CD4-positive, alpha-beta memory T cell (primary cell): ENCODE measurements around the gene BICRA. TPM values are rescaled to one million over a fixed set of nuclear protein-coding genes. Genes with fewer than 3 reads are reported as not detected.

Experiments used
- CTCF ChIA-PET: fragments of 350-600 bp; sonication (Branson Sonifier 250); formaldehyde crosslinking; loops from one replicate; lab custom pipeline; 2021; ENCODE audit warnings: inconsistent platforms; ENCODE audit not compliant: partially characterized antibody; lab: Charles Lee
- POLR2A ChIA-PET: fragments of 350-600 bp; sonication (Branson Sonifier 250); formaldehyde crosslinking; loops from one replicate; lab custom pipeline; 2021; ENCODE audit not compliant: partially characterized antibody; lab: Charles Lee
- DNase-seq, 5 donors: peaks; one replicate each; pipeline versions ENCODE4 v3.0.0 to v3.0.0-alpha.2; 2020 to 2022; ENCODE audit warnings: mixed read lengths in 1 of 5
- H3K27ac ChIP-seq: one replicate; pipeline ENCODE4 v1.7.0; 2013; ENCODE audit warnings: low read depth, low read length
- H3K27me3 ChIP-seq: 2 replicates; pipeline ENCODE4 v1.7.0; 2013; ENCODE audit warnings: mild to moderate bottlenecking, low read length, moderate library complexity; ENCODE audit not compliant: insufficient read depth
- H3K36me3 ChIP-seq: 2 replicates; pipeline ENCODE4 v1.7.0; 2013; ENCODE audit warnings: mild to moderate bottlenecking, low read length, moderate library complexity; ENCODE audit not compliant: insufficient read depth
- H3K4me1 ChIP-seq: 2 replicates; pipeline ENCODE4 v1.7.0; 2013; ENCODE audit warnings: mild to moderate bottlenecking, low read length, moderate library complexity; ENCODE audit not compliant: insufficient read depth
- H3K4me3 ChIP-seq, 2 donors: one replicate each; pipeline ENCODE4 v1.7.0; 2013; ENCODE audit warnings: low read length in 2 of 2, mild to moderate bottlenecking in 1 of 2
- H3K9me3 ChIP-seq, 2 donors: one replicate each; pipeline ENCODE4 v1.7.0; 2013; ENCODE audit warnings: low read length in 2 of 2, control low read depth in 1 of 2; ENCODE audit not compliant: control insufficient read depth in 1 of 2
- H3K27ac Mint-ChIP-seq, 7 donors: one replicate each; pipeline ENCODE4 v1.8.0; 2020 to 2021; ENCODE audit warnings: mixed read lengths in 7 of 7, mild to moderate bottlenecking in 6 of 7, inconsistent platforms in 3 of 7, moderate library complexity in 3 of 7
- H3K27me3 Mint-ChIP-seq, 2 donors: one replicate each; pipeline ENCODE4 v1.8.0; 2020 to 2021; ENCODE audit warnings: mixed read lengths in 2 of 2
- H3K36me3 Mint-ChIP-seq, 2 donors: one replicate each; pipeline ENCODE4 v1.8.0; 2020 to 2021; ENCODE audit warnings: mixed read lengths in 2 of 2, inconsistent platforms in 1 of 2, mild to moderate bottlenecking in 1 of 2
- H3K4me1 Mint-ChIP-seq, 4 donors: one replicate each; pipeline ENCODE4 v1.8.0; 2020 to 2021; ENCODE audit warnings: mixed read lengths in 4 of 4, mild to moderate bottlenecking in 1 of 4
- H3K4me3 Mint-ChIP-seq, 8 donors: one replicate each; pipeline ENCODE4 v1.8.0; 2020 to 2021; ENCODE audit warnings: mixed read lengths in 8 of 8, mild to moderate bottlenecking in 7 of 8, moderate library complexity in 6 of 8, inconsistent platforms in 3 of 8
- H3K9me3 Mint-ChIP-seq, 8 donors: one replicate each; pipeline ENCODE4 v1.8.0; 2020 to 2021; ENCODE audit warnings: mixed read lengths in 8 of 8, mild to moderate bottlenecking in 5 of 8, inconsistent platforms in 3 of 8, moderate library complexity in 1 of 8
- intact Hi-C: fragments of 100-400 bp; cut with micrococcal nuclease; formaldehyde crosslinking; loops from one replicate; pipeline ENCODE4 v1.15.1; 2023
- polyA plus RNA-seq, 2 donors: library from polyadenylated mRNA; unstranded; fragments of 300-500 nt; fragmentation: Illumina TruSeq; gene quantifications; one replicate each; pipeline ENCODE4 v1.2.3, GENCODE V29; 2021
- total RNA-seq, 2 experiments: library from RNA; stranded (reverse); gene quantifications; one replicate each; pipeline ENCODE4 v1.2.3, GENCODE V29; 2021

The BICRA gene
- total and polyA plus RNA-seq, 4 experiments from 2014 or later, result 2.3 to 32.9 (median 31.7) TPM; not detected in 1

GRCh38 chr19:47651691-47652090, 42.8 kb downstream of the BICRA start:
- Mint-ChIP-seq H3K27ac (peak overlapping the region in 1 of 7 donors; percentile 31), H3K4me1 (peaks cover 17 to 47% (median 31%) of the 10 kb centered on the region in 4 donors), H3K36me3 (peaks cover 34 to 44% of the 10 kb centered on the region in 2 donors), H3K9me3 (peaks cover 0 to 3% (median 0%) of the 10 kb centered on the region in 8 donors), H3K27me3 (no peaks in the 10 kb centered on the region), H3K4me3 (no peak overlapping the region)
- ChIA-PET POLR2A (no interaction called here), CTCF (no interaction called here)
- H3K27me3 ChIP-seq, result no peaks in the 10 kb centered on the region
- no peak for DNase-seq
- H3K4me1 ChIP-seq, result no peaks in the 10 kb centered on the region
- H3K4me3 ChIP-seq, result no peak overlapping the region
- H3K36me3 ChIP-seq, result peaks cover 7% of the 10 kb centered on the region
- intact Hi-C loops, result no loop called here
- no peaks in the 10 kb centered on the region for H3K9me3 ChIP-seq
- H3K27ac ChIP-seq, result no peak overlapping the region

GRCh38 chr19:47652285-47652684, 43.4 kb downstream of the BICRA start:
- DNase-seq, result no peak
- CTCF ChIA-PET, result no interaction called here

GRCh38 chr19:47653856-47654255, 44.9 kb downstream of the BICRA start:
- Mint-ChIP-seq H3K9me3 (peaks cover 0 to 3% (median 0%) of the 10 kb centered on the region in 8 donors), H3K4me1 (peaks cover 17 to 41% (median 20%) of the 10 kb centered on the region in 4 donors)
- CTCF ChIA-PET, result interaction anchor here (0.6 kb wide), 1 partner anchor 950 kb away, joined by 3 read pairs; no protein-coding TSS in a partner anchor

More at GRCh38 chr19:47652285-47652684, 43.4 kb downstream of the BICRA start:
- Mint-ChIP-seq H3K36me3 (peaks cover 28 to 38% of the 10 kb centered on the region in 2 donors), H3K4me1 (peaks cover 17 to 41% (median 27%) of the 10 kb centered on the region in 4 donors), H3K27me3 (no peaks in the 10 kb centered on the region), H3K9me3 (peaks cover 0 to 3% (median 0%) of the 10 kb centered on the region in 8 donors), H3K4me3 (no peak overlapping the region), H3K27ac (no peak overlapping the region)
- POLR2A ChIA-PET, result no interaction called here
- Histone ChIP-seq H3K9me3 (no peaks in the 10 kb centered on the region), H3K4me3 (no peak overlapping the region), H3K36me3 (peaks cover 7% of the 10 kb centered on the region), H3K27ac (no peak overlapping the region), H3K4me1 (no peaks in the 10 kb centered on the region), H3K27me3 (no peaks in the 10 kb centered on the region)
- intact Hi-C loops, result no loop called here

GRCh38 chr19:47657719-47658118, 48.8 kb downstream of the BICRA start:
- no peak for DNase-seq
- H3K27ac Mint-ChIP-seq, result no peak overlapping the region
- POLR2A ChIA-PET, result no interaction called here
- Histone ChIP-seq H3K4me1 (no peaks in the 10 kb centered on the region), H3K27me3 (no peaks in the 10 kb centered on the region), H3K36me3 (no peaks in the 10 kb centered on the region), H3K4me3 (no peak overlapping the region), H3K27ac (no peak overlapping the region), H3K9me3 (no peaks in the 10 kb centered on the region)
- intact Hi-C loops, result no loop called here
- peaks cover 15 to 42% (median 18%) of the 10 kb centered on the region in 4 donors for H3K4me1 Mint-ChIP-seq
- H3K9me3 Mint-ChIP-seq, result no peaks in the 10 kb centered on the region
- peaks cover 22 to 32% of the 10 kb centered on the region in 2 donors for H3K36me3 Mint-ChIP-seq
- CTCF ChIA-PET, result no interaction called here
- no peaks in the 10 kb centered on the region for H3K27me3 Mint-ChIP-seq
- no peak overlapping the region for H3K4me3 Mint-ChIP-seq

More at GRCh38 chr19:47653856-47654255, 44.9 kb downstream of the BICRA start:
- Mint-ChIP-seq H3K36me3 (peaks cover 30 to 41% of the 10 kb centered on the region in 2 donors), H3K27me3 (no peaks in the 10 kb centered on the region), H3K27ac (peak overlapping the region in 1 of 7 donors; percentile 48), H3K4me3 (no peak overlapping the region)
- H3K27me3 ChIP-seq, result no peaks in the 10 kb centered on the region
- H3K4me1 ChIP-seq, result no peaks in the 10 kb centered on the region
- no peak overlapping the region for H3K4me3 ChIP-seq
- POLR2A ChIA-PET, result interaction anchor here (0.6 kb wide), 1 partner anchor 196 kb away, joined by 3 read pairs; no protein-coding TSS in a partner anchor
- no peaks in the 10 kb centered on the region for H3K9me3 ChIP-seq
- intact Hi-C loops, result no loop called here
- DNase-seq, result no peak
- H3K27ac ChIP-seq, result no peak overlapping the region
- H3K36me3 ChIP-seq, result peaks cover 7% of the 10 kb centered on the region

- Mint-ChIP-seq H3K4me3 (no peak overlapping the region), H3K4me1 (peaks cover 14 to 45% (median 20%) of the 10 kb centered on the region in 4 donors), H3K36me3 (peaks cover 21 to 27% of the 10 kb centered on the region in 2 donors), H3K27me3 (no peaks in the 10 kb centered on the region), H3K9me3 (no peaks in the 10 kb centered on the region), H3K27ac (no peak overlapping the region)
- Histone ChIP-seq H3K9me3 (no peaks in the 10 kb centered on the region), H3K36me3 (no peaks in the 10 kb centered on the region), H3K27me3 (no peaks in the 10 kb centered on the region), H3K4me1 (no peaks in the 10 kb centered on the region), H3K27ac (no peak overlapping the region), H3K4me3 (no peak overlapping the region)
- no peak for DNase-seq
- ChIA-PET CTCF (no interaction called here), POLR2A (no interaction called here)
- intact Hi-C loops, result no loop called here
These were observed 49.8 kb downstream of the BICRA start for GRCh38 chr19:47658431-47659348.

GRCh38 chr19:47660435-47660832, 51.5 kb downstream of the BICRA start:
- Histone ChIP-seq H3K9me3 (no peaks in the 10 kb centered on the region), H3K4me3 (no peak overlapping the region), H3K36me3 (peaks cover 2% of the 10 kb centered on the region), H3K27me3 (no peaks in the 10 kb centered on the region), H3K4me1 (no peaks in the 10 kb centered on the region), H3K27ac (no peak overlapping the region)
- DNase-seq, result no peak
- ChIA-PET POLR2A (no interaction called here), CTCF (no interaction called here)
- Mint-ChIP-seq H3K27me3 (no peaks in the 10 kb centered on the region), H3K4me3 (no peak overlapping the region), H3K4me1 (peaks cover 12 to 52% (median 24%) of the 10 kb centered on the region in 4 donors), H3K9me3 (no peaks in the 10 kb centered on the region), H3K27ac (peak overlapping the region in 1 of 7 donors; percentile 75), H3K36me3 (peaks cover 16 to 20% of the 10 kb centered on the region in 2 donors)
- intact Hi-C loops, result no loop called here

GRCh38 chr19:47661161-47661560, 52.2 kb downstream of the BICRA start:
- H3K9me3 Mint-ChIP-seq, result no peaks in the 10 kb centered on the region
- H3K36me3 Mint-ChIP-seq, result peaks cover 16 to 20% of the 10 kb centered on the region in 2 donors
- Histone ChIP-seq H3K27ac (no peak overlapping the region), H3K9me3 (no peaks in the 10 kb centered on the region), H3K27me3 (no peaks in the 10 kb centered on the region), H3K4me3 (no peak overlapping the region), H3K36me3 (peaks cover 4% of the 10 kb centered on the region), H3K4me1 (no peaks in the 10 kb centered on the region)
- peak overlapping the region in 1 of 7 donors; percentile 75 for H3K27ac Mint-ChIP-seq
- H3K27me3 Mint-ChIP-seq, result no peaks in the 10 kb centered on the region
- intact Hi-C loops, result no loop called here
- no peak for DNase-seq
- ChIA-PET CTCF (no interaction called here), POLR2A (no interaction called here)
- H3K4me1 Mint-ChIP-seq, result peaks cover 16 to 54% (median 28%) of the 10 kb centered on the region in 4 donors
- no peak overlapping the region for H3K4me3 Mint-ChIP-seq
